T47D (cell line): ENCODE measurements around the gene BCAS3.

Experiments used
- DNase-seq, 2 experiments: peaks; one replicate each; pipeline versions ENCODE4 v3.0.0 to v3.0.0-alpha.2; 2011 to 2012; ENCODE audit warnings: low read depth in 1 of 2, low spot score in 1 of 2
- JUND ChIP-seq: IDR thresholded peaks from 2 replicates; pipeline ENCODE4 v1.6.1; 2012; ENCODE audit warnings: low read depth
- in situ Hi-C: cut with HindIII; loops from 2 replicates; pipeline ENCODE4 v1.10.0; 2016; ENCODE audit warnings: low sequenced_read_pairs, low pct_unique_long_range_greater_than_20kb

BCAS3 gene

GRCh38 chr17:60891149-60891548 lies 213.5 kb downstream of the BCAS3 start:
- in situ Hi-C loops: no loop called here
- TF ChIP-seq JUND: no peak
- DNase-seq: no peak

DNA sequence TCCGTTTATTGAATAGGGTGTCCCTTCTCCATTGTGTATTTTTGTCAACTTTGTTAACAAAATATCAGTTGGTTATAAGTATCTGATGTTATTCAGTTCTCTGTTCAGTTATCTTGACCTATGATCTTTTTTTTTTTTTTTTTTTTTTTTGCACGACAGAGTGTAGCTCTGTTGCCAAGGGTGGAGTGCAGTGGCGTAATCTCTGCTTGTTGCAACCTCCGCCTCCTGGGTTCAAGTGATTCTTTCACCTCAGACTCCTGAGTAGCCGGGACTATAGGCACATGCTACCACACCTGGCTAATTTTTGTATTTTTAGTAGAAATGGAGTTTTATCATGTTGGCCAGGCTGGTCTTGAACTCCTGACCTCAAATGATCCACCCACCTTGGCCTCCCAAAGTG lies 215.8 kb downstream of the BCAS3 start:
- in situ Hi-C loops: no loop called here
- no peak for DNase-seq
- no peak for TF ChIP-seq JUND

- no peak for TF ChIP-seq JUND
- in situ Hi-C loops: no loop called here
- DNase-seq: no peak
Observed at GRCh38 chr17:60896996-60897395, 219.3 kb downstream of the BCAS3 start.

DNA sequence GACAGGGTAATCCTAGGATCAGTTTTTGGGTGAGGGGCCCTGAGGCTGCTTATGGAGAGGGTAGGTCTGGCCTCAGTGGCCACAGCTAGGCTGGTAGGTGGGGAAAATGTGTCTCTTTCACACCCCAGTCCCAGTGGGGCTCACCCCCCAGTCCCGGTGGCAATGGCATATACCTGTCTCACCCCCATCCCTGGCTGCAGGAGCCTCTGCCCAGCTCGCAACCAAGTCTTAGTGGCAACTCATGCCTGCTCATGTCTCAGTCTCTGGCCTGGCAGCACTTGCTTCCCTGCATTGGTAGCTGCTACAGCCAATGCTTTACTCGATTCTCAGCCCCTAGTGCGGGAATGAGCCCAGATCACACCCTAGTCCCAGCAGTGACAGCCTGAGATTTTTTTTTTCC lies 221.5 kb downstream of the BCAS3 start:
- in situ Hi-C loops: no loop called here
- TF ChIP-seq JUND: no peak
- no peak for DNase-seq

GRCh38 chr17:60900688-60901087 lies 223.0 kb downstream of the BCAS3 start:
- in situ Hi-C loops: no loop called here

GRCh38 chr17:60901242-60901641 lies 223.6 kb downstream of the BCAS3 start:
- in situ Hi-C loops: no loop called here
- no peak for TF ChIP-seq JUND
- DNase-seq: no peak

More at GRCh38 chr17:60900688-60901087, 223.0 kb downstream of the BCAS3 start:
- no peak for DNase-seq
- no peak for TF ChIP-seq JUND

DNA sequence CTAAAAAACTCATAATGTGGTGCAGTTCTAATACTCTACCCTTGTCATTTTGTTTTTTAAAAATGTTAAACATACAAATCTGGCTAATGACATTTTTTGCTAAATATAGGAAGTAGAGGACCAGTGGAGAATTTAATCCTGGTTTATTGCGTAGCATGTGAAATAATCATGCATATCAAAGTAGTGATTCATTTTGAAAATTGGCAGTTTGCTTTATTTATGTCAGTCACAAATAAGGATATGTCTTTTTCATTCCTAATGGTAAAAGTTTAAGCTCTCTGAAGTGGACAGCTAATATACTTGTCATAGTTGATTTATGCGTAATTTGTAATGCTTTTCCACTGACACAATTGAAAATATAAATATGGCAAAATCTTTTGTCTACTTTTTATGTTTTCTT lies 224.2 kb downstream of the BCAS3 start:
- TF ChIP-seq JUND: no peak
- DNase-seq: no peak
- in situ Hi-C loops: no loop called here

GRCh38 chr17:60902399-60902798 lies 224.7 kb downstream of the BCAS3 start:
- TF ChIP-seq JUND: no peak
- in situ Hi-C loops: no loop called here
- no peak for DNase-seq

DNA sequence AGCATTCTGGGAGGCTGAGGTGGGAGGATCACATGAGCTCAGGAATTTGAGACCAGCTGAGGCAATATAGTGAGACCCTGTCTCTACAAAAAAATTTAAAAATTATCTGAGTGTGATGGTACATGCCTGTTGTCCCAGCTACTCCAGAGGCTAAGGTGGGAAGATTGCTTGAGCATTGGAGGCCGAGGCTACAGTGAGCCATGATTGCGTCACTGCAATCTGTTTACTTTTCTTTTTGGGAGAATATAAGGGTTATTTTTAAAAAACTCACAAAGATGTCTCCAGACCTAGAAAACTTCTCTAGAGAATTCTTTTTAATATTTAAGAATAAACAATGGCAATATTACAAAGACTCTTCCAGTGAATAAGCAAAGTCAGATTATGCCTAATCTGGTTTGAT lies 226.9 kb downstream of the BCAS3 start:
- no peak for TF ChIP-seq JUND
- in situ Hi-C loops: no loop called here
- no peak for DNase-seq

DNA sequence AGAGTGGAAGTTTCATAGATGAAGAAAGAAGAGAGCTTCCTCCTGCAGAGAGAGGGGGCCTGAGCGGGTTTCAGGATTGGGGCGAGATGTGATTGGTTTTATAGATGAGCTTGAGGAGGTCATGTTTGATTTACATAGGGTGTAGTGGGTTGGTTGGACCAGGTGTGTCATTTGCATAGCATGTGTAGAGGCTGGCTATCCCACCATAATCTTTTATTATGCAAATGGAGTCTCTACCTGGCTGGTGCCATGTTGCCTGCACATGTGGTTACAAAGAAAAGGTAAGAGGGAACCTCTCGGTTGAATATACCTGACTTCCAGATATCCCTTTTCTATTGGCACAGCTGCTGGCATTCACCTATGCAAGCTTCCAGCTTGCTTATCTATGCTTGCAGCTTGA lies 228.1 kb downstream of the BCAS3 start:
- in situ Hi-C loops: no loop called here
- no peak for DNase-seq
- no peak for TF ChIP-seq JUND

DNA sequence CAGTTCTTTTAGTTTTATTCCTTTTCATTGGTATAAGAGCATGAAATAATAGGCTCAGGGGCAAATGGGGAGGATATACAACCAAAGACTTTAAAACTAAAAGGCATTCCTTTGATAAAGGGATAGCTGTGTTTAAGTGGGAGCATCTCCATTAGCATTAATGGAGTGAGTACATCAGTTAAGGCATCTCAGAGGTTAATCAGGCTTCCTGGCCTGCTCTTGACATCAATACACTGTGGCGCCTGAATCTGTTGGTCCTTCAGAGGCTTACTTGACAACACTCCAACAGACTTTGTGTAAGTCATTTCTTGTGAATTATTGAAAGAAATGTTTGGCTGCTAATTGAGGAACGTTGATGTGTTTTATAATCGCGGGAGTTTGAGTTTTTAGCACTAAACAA lies 230.7 kb downstream of the BCAS3 start:
- in situ Hi-C loops: no loop called here
- TF ChIP-seq JUND: no peak
- no peak for DNase-seq

- in situ Hi-C loops: no loop called here
- no peak for DNase-seq
- TF ChIP-seq JUND: no peak
Observed at GRCh38 chr17:60909405-60909804, 231.8 kb downstream of the BCAS3 start.

- in situ Hi-C loops: no loop called here
- no peak for TF ChIP-seq JUND
Observed at GRCh38 chr17:60910415-60910814, 232.8 kb downstream of the BCAS3 start.

GRCh38 chr17:60914078-60914477 lies 236.4 kb downstream of the BCAS3 start:
- no peak for DNase-seq
- no peak for TF ChIP-seq JUND
- in situ Hi-C loops: no loop called here

More at GRCh38 chr17:60910415-60910814, 232.8 kb downstream of the BCAS3 start:
- no peak for DNase-seq
